ENCODE data around the gene CEP85L. TPM values are rescaled to one million over a fixed set of nuclear protein-coding genes. Genes with fewer than 3 reads are reported as not detected.

Gene CEP85L
- 0.05 and 0.13 TPM in 2 replicates for total RNA-seq (2014; rRNA removed; shearing (Covaris generic))

- DNase-seq (ENCODE audit: low spot score) = peak; percentile 59
Measured at GRCh38 chr6:118651282-118652050, at the start of gene CEP85L. Gene CEP85L, minus strand, starts transcription at chr6:118651591. Its CDS starts 322 bp downstream, at chr6:118651269.

DNA sequence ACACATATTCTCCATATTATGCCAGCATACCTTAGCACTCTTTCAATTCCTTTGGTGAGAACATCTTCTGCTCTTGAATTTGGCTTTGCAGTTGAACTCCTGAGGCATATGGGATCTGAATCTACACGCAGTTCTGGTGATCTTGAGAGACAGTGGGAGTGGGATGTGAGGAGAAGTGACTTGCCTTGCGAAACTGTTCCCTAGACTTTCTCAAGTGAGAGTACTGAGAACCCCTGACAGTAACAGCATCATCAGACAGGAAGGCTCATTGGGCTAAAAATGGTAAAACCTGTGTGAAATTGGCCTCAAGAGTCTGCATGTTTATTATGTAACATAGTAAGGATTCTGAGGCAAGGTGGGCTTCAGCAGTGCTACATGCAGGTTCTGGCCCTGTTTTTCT, 49.1 kb upstream of the CEP85L start:
- no peak for DNase-seq (ENCODE audit: low spot score)

DNA sequence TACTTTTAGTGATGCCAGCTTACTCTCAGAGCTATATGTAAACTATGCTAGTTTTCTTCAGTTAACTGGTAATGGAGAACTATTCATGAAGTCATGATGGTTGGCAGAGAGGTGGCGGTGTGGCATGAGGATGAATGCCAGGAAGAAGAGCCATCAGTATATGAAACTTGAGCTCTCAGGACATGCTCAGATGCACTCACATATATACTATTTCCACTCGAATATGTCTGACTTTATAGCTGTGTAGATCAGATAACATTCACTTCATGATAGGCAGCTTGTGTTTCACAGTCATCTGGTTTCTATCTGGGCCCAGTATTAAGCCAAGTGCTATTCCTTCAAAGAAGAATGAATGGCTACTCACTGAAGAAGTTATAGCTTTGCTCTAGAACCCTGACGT, 46.2 kb upstream of the CEP85L start:
- peak; percentile 10 for DNase-seq (ENCODE audit: low spot score)

DNA sequence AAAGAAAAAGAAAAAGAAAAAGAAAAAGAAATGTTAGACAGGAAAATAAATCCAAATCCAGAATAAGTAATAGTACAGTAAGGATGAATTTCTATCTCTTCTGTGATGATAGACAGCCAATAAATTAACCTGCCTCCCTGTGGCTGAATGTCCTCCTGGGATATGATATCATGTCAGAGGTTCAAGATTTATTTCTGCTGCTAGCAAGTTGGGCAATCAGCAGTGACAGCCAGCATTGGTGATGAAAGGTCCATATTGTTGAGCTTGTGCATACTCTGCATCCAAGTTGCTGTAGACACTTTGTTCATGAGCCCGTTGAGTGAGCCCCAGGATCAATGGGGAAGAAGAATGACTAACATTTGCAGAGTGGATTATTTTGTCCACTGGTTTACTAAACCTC, 44.9 kb upstream of the CEP85L start:
- DNase-seq (ENCODE audit: low spot score) = no peak

DNA sequence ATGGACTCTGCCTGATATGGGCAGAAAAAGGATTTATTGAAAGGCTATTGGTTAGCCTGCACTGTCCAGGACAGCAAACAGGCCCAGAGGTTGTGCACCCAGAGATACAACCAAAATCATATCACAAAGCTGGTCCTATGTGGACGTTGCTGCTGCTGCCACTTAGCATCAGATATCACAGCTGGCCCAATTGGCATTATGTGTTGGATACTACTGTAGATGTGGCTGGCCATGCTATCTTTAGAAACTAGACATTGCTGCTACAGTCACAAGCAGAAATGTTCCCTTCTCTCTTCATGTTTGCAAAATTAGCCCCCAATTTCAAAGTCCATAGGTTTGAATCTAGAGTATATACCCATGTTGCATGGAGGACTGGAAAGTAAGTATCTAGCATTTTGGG, 42.2 kb upstream of the CEP85L start:
- no peak for DNase-seq (ENCODE audit: low spot score)

GRCh38 chr6:118685823-118686449, 34.5 kb upstream of the CEP85L start:
- no peak for DNase-seq (ENCODE audit: low spot score)

- DNase-seq (ENCODE audit: low spot score) = no peak
Measured at GRCh38 chr6:118683881-118684872, 32.8 kb upstream of the CEP85L start.

- DNase-seq (ENCODE audit: low spot score) = no peak
Measured at GRCh38 chr6:118680452-118681095, 29.2 kb upstream of the CEP85L start.

GRCh38 chr6:118679327-118679901, 28.0 kb upstream of the CEP85L start:
- no peak for DNase-seq (ENCODE audit: low spot score)

DNA sequence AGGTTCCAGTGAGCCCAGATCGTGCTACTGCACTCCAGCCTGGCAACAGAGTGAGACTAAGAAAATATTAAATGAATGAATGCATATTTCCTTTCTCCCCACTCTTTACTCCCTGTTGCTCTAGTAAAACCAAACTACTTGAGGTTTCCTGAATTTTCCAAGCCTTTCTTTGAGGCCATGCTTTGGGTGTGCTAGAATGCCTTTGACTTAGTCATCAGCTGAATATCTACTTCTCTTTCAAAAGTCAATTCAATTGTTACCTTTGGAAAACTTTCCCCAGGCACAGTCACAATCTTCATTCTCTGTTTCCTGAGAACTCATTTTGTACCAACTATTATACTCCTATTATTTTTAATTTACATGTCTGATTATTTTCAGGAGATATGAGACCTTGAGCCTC, 27.5 kb upstream of the CEP85L start:
- no peak for DNase-seq (ENCODE audit: low spot score)

GRCh38 chr6:118677193-118677592, 25.8 kb upstream of the CEP85L start:
- no peak for DNase-seq (ENCODE audit: low spot score)

GRCh38 chr6:118675225-118675624, 23.8 kb upstream of the CEP85L start:
- DNase-seq (ENCODE audit: low spot score) = no peak

DNA sequence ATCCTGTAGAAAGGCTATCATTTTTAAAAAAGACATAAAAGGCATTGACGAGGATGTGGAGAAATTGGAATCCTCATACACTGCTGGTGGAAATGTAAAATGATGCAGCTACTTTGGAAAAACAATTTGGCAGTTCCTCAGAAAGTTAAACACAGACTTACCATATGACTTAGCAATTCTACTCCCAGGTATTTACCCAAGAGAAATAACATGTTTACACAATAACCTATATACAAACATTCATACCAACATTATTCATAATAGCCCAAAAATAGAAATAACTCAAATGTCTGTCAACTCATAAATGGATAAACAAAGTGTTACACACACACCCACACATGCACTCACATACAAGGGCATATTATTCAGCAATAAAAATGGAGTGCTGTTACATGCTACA, 23.4 kb upstream of the CEP85L start:
- no peak for DNase-seq (ENCODE audit: low spot score)

GRCh38 chr6:118672678-118673077, 21.3 kb upstream of the CEP85L start:
- DNase-seq (ENCODE audit: low spot score) = no peak

- DNase-seq (ENCODE audit: low spot score) = no peak
Measured at GRCh38 chr6:118669561-118669960, 18.2 kb upstream of the CEP85L start.

DNA sequence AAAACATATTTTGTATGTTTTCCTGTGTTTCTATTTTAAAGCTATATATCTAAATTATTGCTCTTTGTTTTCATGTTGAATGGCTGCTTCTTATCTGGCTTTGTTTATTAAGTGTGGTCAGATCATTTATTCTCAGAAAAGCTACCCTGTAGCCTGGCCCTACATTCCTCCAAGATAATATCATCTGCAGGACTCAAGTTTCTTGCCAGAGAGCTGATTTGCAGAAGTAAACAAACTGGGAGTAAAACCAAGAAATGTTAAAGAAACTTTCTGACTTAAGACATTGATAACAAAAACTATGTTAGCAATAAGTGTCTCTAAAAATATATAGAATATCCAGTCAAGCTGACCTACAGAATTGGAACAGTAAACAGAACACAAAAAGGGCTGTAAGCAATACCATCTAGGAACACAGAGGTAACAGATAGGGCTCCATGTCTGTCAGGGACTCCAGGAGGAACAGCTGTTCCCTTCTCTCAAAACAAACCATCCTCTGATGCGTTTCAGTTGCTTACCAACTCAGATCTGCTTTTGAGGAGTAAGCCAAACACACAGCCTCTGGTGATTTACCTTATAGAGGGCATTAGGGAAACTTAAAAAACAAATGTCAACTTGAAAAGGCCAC, 17.5 kb upstream of the CEP85L start:
- DNase-seq (ENCODE audit: low spot score) = no peak

DNA sequence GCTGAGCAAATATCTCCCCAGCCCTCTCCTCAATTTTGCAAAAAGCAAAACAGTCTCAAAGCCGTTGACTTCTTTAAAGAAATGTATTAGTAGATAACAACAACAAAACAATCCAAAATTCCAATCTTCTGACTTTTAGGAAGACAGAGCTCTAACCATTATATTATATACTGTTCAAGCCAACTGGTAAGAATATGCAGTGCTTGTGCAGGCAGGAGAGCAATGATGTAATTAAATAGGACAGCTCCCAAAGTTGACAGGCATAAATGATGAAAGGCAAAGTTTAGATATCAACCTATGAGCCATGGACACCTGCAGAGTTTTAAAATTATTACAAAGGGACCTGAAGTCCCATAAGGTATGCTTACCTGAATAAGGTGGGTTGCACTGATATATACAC, 16.6 kb upstream of the CEP85L start:
- DNase-seq (ENCODE audit: low spot score) = no peak

GRCh38 chr6:118665011-118665410, 13.6 kb upstream of the CEP85L start:
- DNase-seq (ENCODE audit: low spot score) = no peak

DNA sequence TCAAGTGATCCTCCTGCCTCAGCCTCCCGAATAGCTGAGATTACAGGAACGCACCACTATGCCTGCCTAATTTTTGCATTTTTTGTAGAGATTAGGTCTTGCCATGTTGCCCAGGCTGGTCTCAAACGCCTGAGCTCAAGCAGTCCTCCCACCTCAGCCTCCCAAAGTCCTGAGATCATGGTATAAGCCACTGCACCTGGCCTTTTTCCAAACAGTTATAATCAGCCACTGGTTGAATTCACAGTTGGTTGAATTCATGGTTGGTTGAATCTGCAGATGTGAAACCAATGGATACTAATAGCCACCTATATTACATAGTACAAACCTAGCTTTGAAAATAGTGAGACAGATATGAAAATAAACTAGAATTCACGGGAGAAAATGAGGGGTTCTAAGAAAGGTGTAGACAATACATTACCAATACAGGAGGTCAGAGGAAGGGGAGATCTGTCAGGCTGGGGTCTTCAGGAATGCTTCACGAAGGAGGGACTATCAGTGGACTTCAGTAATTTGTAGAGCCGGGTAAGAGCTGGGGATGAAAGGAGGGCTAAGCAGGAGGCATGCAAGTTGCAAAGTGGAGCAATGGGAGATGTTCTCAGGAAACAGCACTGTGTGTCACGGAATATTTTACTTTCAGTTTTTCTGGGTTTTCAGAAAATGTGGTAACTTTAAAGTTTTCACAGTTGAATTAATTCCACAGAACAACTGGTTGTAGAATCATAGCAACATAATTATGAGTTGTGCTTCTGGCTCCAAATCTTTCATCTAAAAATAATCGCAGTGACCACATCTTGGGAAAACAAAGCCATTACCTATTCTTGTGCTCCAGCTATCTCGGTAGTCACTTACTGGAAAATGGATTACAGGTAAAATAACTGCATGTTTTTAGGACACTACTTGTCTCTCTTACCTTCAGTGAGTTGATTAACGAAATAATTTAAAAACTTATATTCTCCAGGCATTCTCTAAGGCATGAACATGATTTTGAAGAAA, 12.9 kb upstream of the CEP85L start:
- no peak for DNase-seq (ENCODE audit: low spot score)

All from HT-29 (cell line).